Neural cell (in vitro differentiated cells): Measurements from ENCODE around the gene EPB41L2.

Experiments
- EP300 ChIP-seq: fragments of 450-650 bp; conservative IDR thresholded peaks from 2 replicates; pipeline ENCODE4 v1.6.1; 2014; ENCODE audit warnings: antibody characterized with exemption, mild to moderate bottlenecking, moderate library complexity; ENCODE audit not compliant: poor library complexity, severe bottlenecking
- EZH2 ChIP-seq: fragments of 200-600, 300-800 bp; shearing (Covaris generic), sonication (generic); IDR thresholded peaks from 2 replicates; pipeline ENCODE4 v1.6.1; 2014; ENCODE audit warnings: antibody characterized with exemption, low read length, borderline replicate concordance, mild to moderate bottlenecking; ENCODE audit not compliant: insufficient read depth, poor library complexity, severe bottlenecking
- POLR2AphosphoS5 ChIP-seq: IDR thresholded peaks from 2 replicates; pipeline ENCODE4 v1.6.1; 2012
- SMC3 ChIP-seq: fragments of 450-650 bp; conservative IDR thresholded peaks from 2 replicates; pipeline ENCODE4 v1.6.1; 2014; ENCODE audit warnings: antibody characterized with exemption, mild to moderate bottlenecking, moderate library complexity; ENCODE audit not compliant: poor library complexity
- TAF1 ChIP-seq: IDR thresholded peaks from 2 replicates; pipeline ENCODE4 v1.6.1; 2012; ENCODE audit warnings: low read depth
- TF ChIP-seq, protein P1 (sequence below): fragments of 450-650 bp; IDR thresholded peaks from 2 replicates; pipeline ENCODE4 v1.5.1; 2014; ENCODE audit warnings: antibody characterized with exemption, mild to moderate bottlenecking, moderate library complexity; ENCODE audit not compliant: poor library complexity, severe bottlenecking
- TF ChIP-seq, protein P2 (sequence below): IDR thresholded peaks from 2 replicates; pipeline ENCODE4 v1.6.1; 2012; ENCODE audit warnings: borderline replicate concordance

DNA sequence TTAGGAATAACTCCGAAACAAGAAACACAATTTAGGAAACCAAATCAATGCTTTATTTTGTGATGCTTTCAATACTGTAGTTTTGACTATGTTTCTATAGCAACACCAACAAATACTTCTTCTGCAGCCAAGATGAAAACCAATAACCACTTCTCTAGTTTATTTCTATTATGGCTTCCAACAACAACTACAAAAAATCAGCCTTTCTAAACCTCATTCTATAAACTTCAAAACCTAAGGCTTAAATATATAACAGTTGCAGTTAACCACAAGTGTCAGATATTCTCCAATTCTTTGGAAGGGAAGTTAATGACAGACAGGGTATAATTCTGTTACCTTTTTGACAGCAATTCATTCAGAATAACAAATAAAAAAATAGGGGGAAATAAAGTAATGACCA, 80.9 kb downstream of the EPB41L2 start:
- TF ChIP-seq, protein P1, sequence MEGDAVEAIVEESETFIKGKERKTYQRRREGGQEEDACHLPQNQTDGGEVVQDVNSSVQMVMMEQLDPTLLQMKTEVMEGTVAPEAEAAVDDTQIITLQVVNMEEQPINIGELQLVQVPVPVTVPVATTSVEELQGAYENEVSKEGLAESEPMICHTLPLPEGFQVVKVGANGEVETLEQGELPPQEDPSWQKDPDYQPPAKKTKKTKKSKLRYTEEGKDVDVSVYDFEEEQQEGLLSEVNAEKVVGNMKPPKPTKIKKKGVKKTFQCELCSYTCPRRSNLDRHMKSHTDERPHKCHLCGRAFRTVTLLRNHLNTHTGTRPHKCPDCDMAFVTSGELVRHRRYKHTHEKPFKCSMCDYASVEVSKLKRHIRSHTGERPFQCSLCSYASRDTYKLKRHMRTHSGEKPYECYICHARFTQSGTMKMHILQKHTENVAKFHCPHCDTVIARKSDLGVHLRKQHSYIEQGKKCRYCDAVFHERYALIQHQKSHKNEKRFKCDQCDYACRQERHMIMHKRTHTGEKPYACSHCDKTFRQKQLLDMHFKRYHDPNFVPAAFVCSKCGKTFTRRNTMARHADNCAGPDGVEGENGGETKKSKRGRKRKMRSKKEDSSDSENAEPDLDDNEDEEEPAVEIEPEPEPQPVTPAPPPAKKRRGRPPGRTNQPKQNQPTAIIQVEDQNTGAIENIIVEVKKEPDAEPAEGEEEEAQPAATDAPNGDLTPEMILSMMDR, result no peak
- no peak for TF ChIP-seq SMC3
- TF ChIP-seq POLR2AphosphoS5, result no peak
- no peak for TF ChIP-seq TAF1
- TF ChIP-seq, protein P2, sequence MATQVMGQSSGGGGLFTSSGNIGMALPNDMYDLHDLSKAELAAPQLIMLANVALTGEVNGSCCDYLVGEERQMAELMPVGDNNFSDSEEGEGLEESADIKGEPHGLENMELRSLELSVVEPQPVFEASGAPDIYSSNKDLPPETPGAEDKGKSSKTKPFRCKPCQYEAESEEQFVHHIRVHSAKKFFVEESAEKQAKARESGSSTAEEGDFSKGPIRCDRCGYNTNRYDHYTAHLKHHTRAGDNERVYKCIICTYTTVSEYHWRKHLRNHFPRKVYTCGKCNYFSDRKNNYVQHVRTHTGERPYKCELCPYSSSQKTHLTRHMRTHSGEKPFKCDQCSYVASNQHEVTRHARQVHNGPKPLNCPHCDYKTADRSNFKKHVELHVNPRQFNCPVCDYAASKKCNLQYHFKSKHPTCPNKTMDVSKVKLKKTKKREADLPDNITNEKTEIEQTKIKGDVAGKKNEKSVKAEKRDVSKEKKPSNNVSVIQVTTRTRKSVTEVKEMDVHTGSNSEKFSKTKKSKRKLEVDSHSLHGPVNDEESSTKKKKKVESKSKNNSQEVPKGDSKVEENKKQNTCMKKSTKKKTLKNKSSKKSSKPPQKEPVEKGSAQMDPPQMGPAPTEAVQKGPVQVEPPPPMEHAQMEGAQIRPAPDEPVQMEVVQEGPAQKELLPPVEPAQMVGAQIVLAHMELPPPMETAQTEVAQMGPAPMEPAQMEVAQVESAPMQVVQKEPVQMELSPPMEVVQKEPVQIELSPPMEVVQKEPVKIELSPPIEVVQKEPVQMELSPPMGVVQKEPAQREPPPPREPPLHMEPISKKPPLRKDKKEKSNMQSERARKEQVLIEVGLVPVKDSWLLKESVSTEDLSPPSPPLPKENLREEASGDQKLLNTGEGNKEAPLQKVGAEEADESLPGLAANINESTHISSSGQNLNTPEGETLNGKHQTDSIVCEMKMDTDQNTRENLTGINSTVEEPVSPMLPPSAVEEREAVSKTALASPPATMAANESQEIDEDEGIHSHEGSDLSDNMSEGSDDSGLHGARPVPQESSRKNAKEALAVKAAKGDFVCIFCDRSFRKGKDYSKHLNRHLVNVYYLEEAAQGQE, result no peak
- no peak for TF ChIP-seq EP300
- no peak for TF ChIP-seq EZH2
